GM23338 (cell line): Measurements from ENCODE around the gene DMBT1. TPM values are rescaled to one million over a fixed set of nuclear protein-coding genes. Genes with fewer than 3 reads are reported as not detected.

Source experiments
- ATAC-seq: fragments of 200-7000 bp; cut with Tn5 transposase; 3 replicates; pipeline ENCODE4 v1.9.1; 2020
- DNase-seq: peaks from one replicate; pipeline ENCODE4 v3.0.0-alpha.2; 2015; ENCODE audit warnings: low spot score
- H2AFZ ChIP-seq: fragments of 200-600 bp; sonication (generic); 2 replicates; pipeline ENCODE4 v1.8.0; 2016; ENCODE audit warnings: antibody characterized with exemption, mild to moderate bottlenecking, moderate library complexity
- H3F3A ChIP-seq: fragments of 200-600 bp; sonication (generic); replicated peaks from 2 replicates; pipeline ENCODE4 v1.8.0; 2017; ENCODE audit warnings: antibody characterized with exemption, mixed run types, low read depth
- H3K27ac ChIP-seq: fragments of 200-600 bp; sonication (generic); 2 replicates; pipeline ENCODE4 v1.6.1; 2016; ENCODE audit warnings: low read depth
- H3K27me3 ChIP-seq: fragments of 200-600 bp; sonication (generic); 2 replicates; pipeline ENCODE4 v1.8.0; 2016; ENCODE audit warnings: mild to moderate bottlenecking, mixed run types, moderate library complexity; ENCODE audit not compliant: insufficient read depth
- H3K36me3 ChIP-seq: fragments of 200-600 bp; sonication (generic); 2 replicates; pipeline ENCODE4 v1.8.0; 2016; ENCODE audit warnings: mild to moderate bottlenecking; ENCODE audit not compliant: insufficient read depth
- H3K4me1 ChIP-seq: fragments of 200-600 bp; sonication (generic); 2 replicates; pipeline ENCODE4 v1.8.0; 2016; ENCODE audit warnings: mild to moderate bottlenecking, moderate library complexity; ENCODE audit not compliant: insufficient read depth
- H3K4me2 ChIP-seq: fragments of 200-600 bp; sonication (generic); 2 replicates; pipeline ENCODE4 v1.7.1; 2017; ENCODE audit warnings: mixed run types
- H3K4me3 ChIP-seq: fragments of 200-600 bp; sonication (generic); 2 replicates; pipeline ENCODE4 v1.6.1; 2016; ENCODE audit warnings: mixed run types
- H3K79me2 ChIP-seq: fragments of 200-600 bp; sonication (generic); replicated peaks from 2 replicates; pipeline ENCODE4 v1.8.0; 2017; ENCODE audit warnings: mild to moderate bottlenecking; ENCODE audit not compliant: insufficient read depth
- H3K9me2 ChIP-seq: fragments of 200-600 bp; sonication (generic); 2 replicates; pipeline ENCODE4 v1.8.0; 2017; ENCODE audit not compliant: insufficient read depth
- H4K20me1 ChIP-seq: fragments of 200-600 bp; sonication (generic); replicated peaks from 2 replicates; pipeline ENCODE4 v1.8.0; 2017; ENCODE audit warnings: mild to moderate bottlenecking; ENCODE audit not compliant: insufficient read depth
- H3K27ac Mint-ChIP-seq: 2 replicates; pipeline ENCODE4 v1.8.0; 2020; ENCODE audit warnings: inconsistent platforms, mild to moderate bottlenecking, moderate library complexity, mixed read lengths
- H3K27me3 Mint-ChIP-seq: 3 replicates; pipeline ENCODE4 v1.8.0; 2022; ENCODE audit warnings: low read depth, mild to moderate bottlenecking, moderate library complexity, mixed read lengths, inconsistent platforms; ENCODE audit not compliant: insufficient read depth, poor library complexity
- H3K36me3 Mint-ChIP-seq: 3 replicates; pipeline ENCODE4 v1.8.0; 2021; ENCODE audit warnings: low read depth, mild to moderate bottlenecking, inconsistent platforms, moderate library complexity, mixed read lengths
- H3K4me1 Mint-ChIP-seq: 3 replicates; pipeline ENCODE4 v1.8.0; 2020; ENCODE audit warnings: mild to moderate bottlenecking, inconsistent platforms, mixed read lengths
- H3K4me3 Mint-ChIP-seq: 3 replicates; pipeline ENCODE4 v1.8.0; 2021; ENCODE audit warnings: moderate library complexity, mild to moderate bottlenecking, inconsistent platforms, mixed read lengths
- H3K9me3 Mint-ChIP-seq: 3 replicates; pipeline ENCODE4 v1.8.0; 2020; ENCODE audit warnings: moderate library complexity, mild to moderate bottlenecking, inconsistent platforms, mixed read lengths
- CTCF ChIP-seq, 2 experiments: fragments of 200-600 bp in 1 of 2; sonication (generic) in 1 of 2; conservative IDR thresholded peaks; 2 replicates each; pipeline versions ENCODE4 v1.5.1 to v1.6.1; 2016 to 2017; ENCODE audit warnings: antibody characterized with exemption in 2 of 2, low read depth in 2 of 2, mild to moderate bottlenecking in 2 of 2, moderate library complexity in 1 of 2
- ETS1 ChIP-seq: IDR thresholded peaks from 2 replicates; pipeline ENCODE4 v1.6.1; 2016; ENCODE audit warnings: antibody characterized with exemption
- EZH2 ChIP-seq: fragments of 200-600 bp; sonication (generic); IDR thresholded peaks from one replicate; pipeline ENCODE4 v1.8.0; 2017; ENCODE audit warnings: antibody characterized with exemption, mild to moderate bottlenecking, low read depth; ENCODE audit not compliant: unreplicated experiment
- EZH2phosphoT487 ChIP-seq: fragments of 200-600 bp; sonication (generic); IDR thresholded peaks from one replicate; pipeline ENCODE4 v1.8.1; 2018; ENCODE audit warnings: antibody characterized with exemption; ENCODE audit not compliant: unreplicated experiment
- JUNB ChIP-seq: IDR thresholded peaks from one replicate; pipeline ENCODE4 v1.6.1; 2016; ENCODE audit warnings: antibody characterized with exemption; ENCODE audit not compliant: unreplicated experiment
- NANOG ChIP-seq: IDR thresholded peaks from 2 replicates; pipeline ENCODE4 v1.6.1; 2016; ENCODE audit warnings: antibody characterized with exemption, borderline replicate concordance
- ZNF114 ChIP-seq: fragments of 250-450 bp; sonication (Bioruptor Pico); IDR thresholded peaks from 2 replicates; pipeline ENCODE4 v1.5.0; 2020; ENCODE audit warnings: mild to moderate bottlenecking, moderate library complexity
- ZNF331 ChIP-seq: fragments of 250-450 bp; sonication (Bioruptor Pico); IDR thresholded peaks from 2 replicates; pipeline ENCODE4 v1.5.0; 2020; ENCODE audit warnings: low read depth, mild to moderate bottlenecking, moderate library complexity
- ZNF462 ChIP-seq: fragments of 250-450 bp; sonication (Bioruptor Pico); IDR thresholded peaks from 2 replicates; pipeline ENCODE4 v1.5.0; 2020; ENCODE audit warnings: mild to moderate bottlenecking, moderate library complexity
- polyA plus RNA-seq: library from polyadenylated mRNA; unstranded; fragments of >200 nt; fragmentation: Nextera tagmentation; extraction: Ambion mirVana; gene quantifications from 2 replicates; pipeline ENCODE4 v1.2.1, GENCODE V29; 2016
- total RNA-seq: library from RNA; depleted of rRNA; stranded (reverse); fragments of >200 nt; shearing (Covaris generic); gene quantifications from 2 replicates; pipeline ENCODE4 v1.2.3, GENCODE V29; 2014

Gene DMBT1
- total and polyA plus RNA-seq, 2 experiments from 2014 or later: 0.03 to 0.05 TPM

- Histone ChIP-seq H3K27me3 (no peaks in the 10 kb centered on the region), H3K27ac (no peak overlapping the region), H3K36me3 (no peaks in the 10 kb centered on the region), H3K4me1 (no peaks in the 10 kb centered on the region), H3F3A (no peaks in the 10 kb centered on the region), H3K79me2 (no peaks in the 10 kb centered on the region), H3K4me2 (no peak overlapping the region), H3K9me2 (peaks cover 8% of the 10 kb centered on the region), H3K4me3 (no peak overlapping the region), H4K20me1 (no peaks in the 10 kb centered on the region), H2AFZ (no peak overlapping the region)
- H3K27me3 Mint-ChIP-seq: peaks cover 6% of the 10 kb centered on the region
- 0 out of 2 replicates have a peak overlapping the region, but pooled peaks have one; percentile 37 for H3K27ac Mint-ChIP-seq
- peaks cover 8% of the 10 kb centered on the region; the same call in 2 of the 3 replicates for H3K9me3 Mint-ChIP-seq
- H3K36me3 Mint-ChIP-seq: no peaks in the 10 kb centered on the region; the same call in 2 of the 3 replicates
- no peak for ATAC-seq
- TF ChIP-seq ZNF462 (CRISPR knock-in tag): no peak
- no peak for TF ChIP-seq ETS1
- TF ChIP-seq NANOG: no peak
- peaks cover 2% of the 10 kb centered on the region; the same call in 1 of the 3 replicates for H3K4me1 Mint-ChIP-seq
- H3K4me3 Mint-ChIP-seq: no peak overlapping the region
- no peak for DNase-seq
These were observed 35.7 kb upstream of the DMBT1 start for GRCh38 chr10:122524811-122525210.

GRCh38 chr10:122525788-122526187 is 34.8 kb upstream of the DMBT1 start:
- ATAC-seq: peak; percentile 66
- DNase-seq: peak; percentile 57
- Histone ChIP-seq H3K9me2 (peaks cover 14% of the 10 kb centered on the region), H3K4me3 (no peak overlapping the region), H3K79me2 (no peaks in the 10 kb centered on the region), H3F3A (no peaks in the 10 kb centered on the region), H3K4me2 (no peak overlapping the region), H3K27ac (no peak overlapping the region), H3K4me1 (no peaks in the 10 kb centered on the region), H2AFZ (no peak overlapping the region), H3K36me3 (no peaks in the 10 kb centered on the region), H3K27me3 (no peaks in the 10 kb centered on the region), H4K20me1 (no peaks in the 10 kb centered on the region)
- no peaks in the 10 kb centered on the region; the same call in 2 of the 3 replicates for H3K36me3 Mint-ChIP-seq
- H3K27me3 Mint-ChIP-seq: peaks cover 6% of the 10 kb centered on the region
- no peak overlapping the region for H3K4me3 Mint-ChIP-seq
- H3K9me3 Mint-ChIP-seq: peaks cover 8% of the 10 kb centered on the region; the same call in 2 of the 3 replicates
- TF ChIP-seq ZNF114 (CRISPR knock-in tag) (no peak), EZH2 (no peak), ZNF331 (no peak), JUNB (no peak), EZH2phosphoT487 (no peak), CTCF (conservative IDR thresholded peaks at IDR 0.05; ENCODE audit: low read depth in 2 of 2) (peak; percentile 61 to 62)
- H3K4me1 Mint-ChIP-seq: peaks cover 2% of the 10 kb centered on the region; the same call in 1 of the 3 replicates
- H3K27ac Mint-ChIP-seq: no peak overlapping the region
